K562 (cell line): ENCODE data around the gene EEF2K.

Experiments
- NFYB ChIP-seq: IDR thresholded peaks from 2 replicates; pipeline ENCODE4 v1.6.1; 2011; ENCODE audit warnings: mild to moderate bottlenecking, moderate library complexity; ENCODE audit not compliant: insufficient read length; ENCODE audit errors: extremely low read depth
- PHF21A ChIP-seq: fragments of 450-650 bp; IDR thresholded peaks from 2 replicates; pipeline ENCODE4 v1.6.1; 2017; ENCODE audit warnings: low read depth, borderline replicate concordance
- TEAD2 ChIP-seq: fragments of 450-650 bp; IDR thresholded peaks from 2 replicates; pipeline ENCODE4 v1.6.1; 2016; ENCODE audit warnings: missing genetic modification characterization, control low read depth, missing compliant biosample characterization
- TGIF2 ChIP-seq: sonication (generic); formaldehyde crosslinking; IDR thresholded peaks from 2 replicates; pipeline ENCODE4 v1.8.1; 2022; ENCODE audit warnings: mild to moderate bottlenecking, missing genetic modification reagents, moderate library complexity
- ZNF12 ChIP-seq: sonication (generic); formaldehyde crosslinking; IDR thresholded peaks from 2 replicates; pipeline ENCODE4 v1.4.0; 2020; ENCODE audit warnings: mild to moderate bottlenecking, missing genetic modification reagents
- ZNF384 ChIP-seq: IDR thresholded peaks from 2 replicates; pipeline ENCODE4 v1.6.1; 2012; ENCODE audit warnings: low read depth, low read length, improper control_type of control experiment

DNA sequence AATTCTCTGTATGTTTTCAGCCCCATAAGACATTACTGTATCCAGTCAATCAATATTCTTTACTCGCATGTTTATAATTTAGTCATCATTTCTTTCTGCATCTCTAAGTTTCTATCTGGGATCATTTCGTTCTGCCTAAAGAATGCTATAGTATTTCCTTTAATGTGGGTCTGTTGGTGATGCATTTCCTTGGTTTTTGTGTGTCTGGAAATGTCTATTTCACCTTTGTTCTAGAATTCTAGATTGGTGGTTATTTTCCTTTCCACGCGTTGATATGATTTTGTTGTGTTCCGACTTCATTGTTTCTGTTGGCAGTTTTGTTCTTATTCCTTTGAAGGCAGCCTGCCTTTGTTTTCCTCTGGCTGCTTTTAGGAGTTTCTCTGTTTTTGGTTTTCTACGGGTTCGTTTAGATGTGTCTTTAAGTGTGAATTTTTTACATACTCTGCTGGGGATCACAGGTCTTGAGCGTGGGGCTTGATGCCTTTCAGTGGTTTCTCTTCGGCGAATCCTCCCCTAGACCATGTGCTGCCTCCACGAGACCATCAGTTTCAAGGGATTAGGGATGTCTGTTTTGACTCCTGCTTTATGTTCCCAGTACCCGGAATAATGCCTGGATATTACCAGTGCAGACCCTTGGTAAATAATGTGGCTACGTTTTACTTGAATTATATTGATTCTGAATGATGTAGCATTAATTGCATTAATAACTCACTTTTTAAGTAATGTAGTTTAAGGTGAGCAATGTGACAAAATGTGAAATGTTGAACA, 114.7 kb downstream of the EEF2K start:
- no peak for TF ChIP-seq TEAD2
- TF ChIP-seq PHF21A = no peak
- no peak for TF ChIP-seq TGIF2 (CRISPR knock-in tag)
- TF ChIP-seq ZNF384 = no peak
- TF ChIP-seq NFYB = no peak
- no peak for TF ChIP-seq ZNF12
